H1 (cell line): ENCODE data around the gene PRPS1. TPM values are rescaled to one million over a fixed set of nuclear protein-coding genes. Genes with fewer than 3 reads are reported as not detected.

ENCODE experiments used
- CTCF ChIA-PET: fragments of 300-600 bp; sonication (Branson Sonifier 250); formaldehyde crosslinking; loops from one replicate; lab custom pipeline; 2021; ENCODE audit not compliant: partially characterized antibody; lab: Charles Lee
- POLR2A ChIA-PET: fragments of 300-600 bp; sonication (Branson Sonifier 250); formaldehyde crosslinking; loops from one replicate; lab custom pipeline; 2021; ENCODE audit warnings: inconsistent platforms; ENCODE audit not compliant: partially characterized antibody; lab: Charles Lee
- DNase-seq, 2 experiments: peaks; one replicate each; pipeline versions ENCODE4 v3.0.0 to v3.0.0-alpha.2; 2010 to 2022; ENCODE audit warnings: low spot score in 2 of 2, low read depth in 1 of 2, mixed read lengths in 1 of 2
- FAIRE-seq: peaks from 2 replicates; lab custom pipeline; 2011; peaks lifted over from hg19 to GRCh38; lab: Jason Lieb, UNC
- H2AFZ ChIP-seq: 2 replicates; pipeline ENCODE4 v1.8.1; 2012; ENCODE audit warnings: low read length, inconsistent platforms
- H2AK5ac ChIP-seq: 2 replicates; pipeline ENCODE4 v1.6.1; 2013; ENCODE audit warnings: low read depth, low read length
- H2BK120ac ChIP-seq: replicated peaks from 2 replicates; pipeline ENCODE3; 2013; ENCODE audit warnings: low read depth, low read length, inconsistent platforms
- H2BK12ac ChIP-seq: 2 replicates; pipeline ENCODE4 v1.6.1; 2013; ENCODE audit warnings: low read depth, low read length
- H2BK15ac ChIP-seq: 2 replicates; pipeline ENCODE4 v1.6.1; 2013; ENCODE audit warnings: low read length
- H2BK20ac ChIP-seq: 2 replicates; pipeline ENCODE4 v1.6.1; 2013; ENCODE audit warnings: low read length
- H2BK5ac ChIP-seq: 2 replicates; pipeline ENCODE4 v1.6.1; 2013; ENCODE audit warnings: low read depth, low read length
- H3K14ac ChIP-seq: 2 replicates; pipeline ENCODE4 v1.6.1; 2013; ENCODE audit warnings: inconsistent platforms; ENCODE audit not compliant: insufficient read length
- H3K18ac ChIP-seq: 2 replicates; pipeline ENCODE4 v1.6.1; 2013; ENCODE audit warnings: low read length; ENCODE audit errors: extremely low read depth
- H3K23ac ChIP-seq: 2 replicates; pipeline ENCODE4 v1.6.1; 2013; ENCODE audit warnings: inconsistent platforms; ENCODE audit not compliant: insufficient read length
- H3K23me2 ChIP-seq: 2 replicates; pipeline ENCODE4 v1.6.1; 2013; ENCODE audit warnings: low read depth, low read length
- H3K27ac ChIP-seq: 2 replicates; pipeline ENCODE4 v1.6.1; 2011; ENCODE audit warnings: low read depth, low read length, inconsistent platforms
- H3K27me3 ChIP-seq, 4 experiments: replicated peaks in 1 of 4; 1 replicate in 1 of 4; 2 replicates in 3 of 4; pipeline versions ENCODE4 v1.6.1 to v1.8.1; 2011 to 2013; ENCODE audit warnings: low read length in 3 of 4, mild to moderate bottlenecking in 3 of 4, inconsistent platforms in 2 of 4, mixed read lengths in 2 of 4, moderate library complexity in 1 of 4; ENCODE audit not compliant: control insufficient read depth in 3 of 4, insufficient read depth in 3 of 4; ENCODE audit errors: extremely low read depth in 1 of 4
- H3K36me3 ChIP-seq, 4 experiments: 2 replicates each; pipeline versions ENCODE4 v1.6.1 to v1.8.1; 2011 to 2013; ENCODE audit warnings: mild to moderate bottlenecking in 4 of 4, low read length in 3 of 4, moderate library complexity in 2 of 4, control low read depth in 1 of 4, inconsistent platforms in 1 of 4; ENCODE audit not compliant: insufficient read depth in 4 of 4, control insufficient read depth in 2 of 4
- H3K4ac ChIP-seq: replicated peaks from 2 replicates; pipeline ENCODE3; 2013; ENCODE audit warnings: low read length, low read depth, mixed read lengths, inconsistent platforms; ENCODE audit not compliant: insufficient read length
- H3K4me1 ChIP-seq, 4 experiments: replicated peaks in 1 of 4; 1 replicate in 1 of 4; 2 replicates in 3 of 4; pipeline versions ENCODE4 v1.6.1 to v1.8.1; 2011 to 2013; ENCODE audit warnings: low read length in 3 of 4, inconsistent platforms in 2 of 4, mixed read lengths in 1 of 4; ENCODE audit not compliant: insufficient read depth in 4 of 4, control insufficient read depth in 3 of 4
- H3K4me2 ChIP-seq, 2 experiments: 2 replicates each; pipeline versions ENCODE4 v1.6.1 to v1.8.1; 2011 to 2013; ENCODE audit warnings: low read depth in 2 of 2, low read length in 2 of 2, control low read depth in 1 of 2, inconsistent platforms in 1 of 2, mild to moderate bottlenecking in 1 of 2; ENCODE audit not compliant: insufficient read depth in 1 of 2
- H3K4me3 ChIP-seq, 4 experiments: fragments of 200-600, 300-600 bp in 1 of 4; sonication (generic), shearing (Covaris generic), sonication (Bioruptor Twin) in 1 of 4; 2 replicates each; pipeline versions ENCODE4 v1.5.1 to v1.8.1; 2011 to 2016; ENCODE audit warnings: low read length in 4 of 4, low read depth in 3 of 4, control low read depth in 2 of 4, inconsistent platforms in 2 of 4, mild to moderate bottlenecking in 2 of 4, mixed read lengths in 1 of 4, moderate library complexity in 1 of 4; ENCODE audit not compliant: insufficient read depth in 2 of 4; ENCODE audit errors: extremely low read depth in 1 of 4
- H3K56ac ChIP-seq: replicated peaks from 2 replicates; pipeline ENCODE3; 2013; ENCODE audit warnings: low read depth, mild to moderate bottlenecking, mixed read lengths, low read length, inconsistent platforms; ENCODE audit not compliant: insufficient read length
- H3K79me1 ChIP-seq: 2 replicates; pipeline ENCODE4 v1.6.1; 2013; ENCODE audit warnings: low read depth, low read length, control low read depth
- H3K79me2 ChIP-seq, 2 experiments: 2 replicates each; pipeline versions ENCODE4 v1.6.1 to v1.8.1; 2012 to 2013; ENCODE audit warnings: low read length in 2 of 2, mild to moderate bottlenecking in 2 of 2, inconsistent platforms in 1 of 2; ENCODE audit not compliant: insufficient read depth in 2 of 2, control insufficient read depth in 1 of 2
- H3K9ac ChIP-seq, 4 experiments: replicated peaks in 1 of 4; 1 replicate in 1 of 4; 2 replicates in 3 of 4; pipeline versions ENCODE4 v1.6.1 to v1.8.1; 2011 to 2013; ENCODE audit warnings: low read depth in 3 of 4, low read length in 3 of 4, control low read depth in 2 of 4, mild to moderate bottlenecking in 2 of 4, moderate library complexity in 2 of 4, inconsistent platforms in 1 of 4; ENCODE audit errors: extremely low read depth in 1 of 4
- H3K9me3 ChIP-seq, 2 experiments: 2 replicates each; pipeline versions ENCODE4 v1.6.1 to v1.8.1; 2012 to 2013; ENCODE audit warnings: mild to moderate bottlenecking in 2 of 2, moderate library complexity in 2 of 2, control low read depth in 1 of 2, inconsistent platforms in 1 of 2, low read depth in 1 of 2, low read length in 1 of 2, mixed read lengths in 1 of 2; ENCODE audit not compliant: insufficient read depth in 2 of 2
- H4K20me1 ChIP-seq, 2 experiments: replicated peaks in 1 of 2; 2 replicates each; pipeline versions ENCODE3 to v1.8.1; 2011 to 2013; ENCODE audit warnings: inconsistent platforms in 2 of 2, low read length in 2 of 2, mild to moderate bottlenecking in 1 of 2; ENCODE audit not compliant: insufficient read depth in 2 of 2, control insufficient read depth in 1 of 2
- H4K5ac ChIP-seq: 2 replicates; pipeline ENCODE4 v1.6.1; 2013; ENCODE audit warnings: low read length, low read depth, mixed read lengths, inconsistent platforms; ENCODE audit not compliant: insufficient read length
- H4K8ac ChIP-seq: 2 replicates; pipeline ENCODE4 v1.8.0; 2013; ENCODE audit warnings: mild to moderate bottlenecking, moderate library complexity, low read length, inconsistent platforms; ENCODE audit not compliant: insufficient read depth; ENCODE audit errors: extremely low read depth
- H4K91ac ChIP-seq: replicated peaks from 2 replicates; pipeline ENCODE3; 2013; ENCODE audit warnings: low read length, mixed read lengths, inconsistent platforms; ENCODE audit not compliant: insufficient read length
- CTBP2 ChIP-seq: IDR thresholded peaks from 2 replicates; pipeline ENCODE4 v1.7.0; 2011; ENCODE audit warnings: borderline replicate concordance, mild to moderate bottlenecking, moderate library complexity, mixed read lengths, low read length; ENCODE audit not compliant: insufficient read depth, insufficient read length
- CTCF ChIP-seq, 3 experiments: IDR thresholded peaks; 1 replicate in 2 of 3; 2 replicates in 1 of 3; pipeline versions ENCODE4 v1.5.1 to v1.6.1; 2011; ENCODE audit warnings: low read length in 3 of 3, mild to moderate bottlenecking in 3 of 3, inconsistent platforms in 2 of 3, low read depth in 1 of 3, moderate library complexity in 1 of 3; ENCODE audit not compliant: insufficient read depth in 1 of 3; ENCODE audit errors: control extremely low read depth in 1 of 3
- GTF2F1 ChIP-seq: IDR thresholded peaks from 2 replicates; pipeline ENCODE4 v1.6.1; 2012; ENCODE audit warnings: low read depth, low read length, improper control_type of control experiment, borderline replicate concordance
- HDAC6 ChIP-seq: IDR thresholded peaks from one replicate; pipeline ENCODE4 v1.7.1; 2012; ENCODE audit warnings: low read depth, mild to moderate bottlenecking, inconsistent platforms, low read length, moderate library complexity
- MAFK ChIP-seq: IDR thresholded peaks from 2 replicates; pipeline ENCODE4 v1.6.1; 2012; ENCODE audit warnings: low read depth, mild to moderate bottlenecking, improper control_type of control experiment, low read length
- POLR2A ChIP-seq, 2 experiments: IDR thresholded peaks; 1 replicate in 1 of 2; 2 replicates in 1 of 2; pipeline ENCODE4 v1.6.1; 2011; ENCODE audit warnings: low read depth in 2 of 2, low read length in 2 of 2, mild to moderate bottlenecking in 2 of 2; ENCODE audit errors: control extremely low read depth in 1 of 2
- RAD21 ChIP-seq, 2 experiments: IDR thresholded peaks in 1 of 2; conservative IDR thresholded peaks in 1 of 2; 2 replicates each; pipeline ENCODE4 v1.6.1; 2011; ENCODE audit warnings: low read depth in 2 of 2, low read length in 2 of 2, improper control_type of control experiment in 1 of 2, inconsistent platforms in 1 of 2, mild to moderate bottlenecking in 1 of 2, moderate library complexity in 1 of 2
- SAP30 ChIP-seq: fragments of 300-600 bp; sonication (generic); IDR thresholded peaks from 2 replicates; pipeline ENCODE4 v1.7.1; 2012; ENCODE audit warnings: low read length, moderate library complexity, mild to moderate bottlenecking, inconsistent platforms; ENCODE audit not compliant: insufficient read depth, insufficient replicate concordance
- SRF ChIP-seq: IDR thresholded peaks from 2 replicates; pipeline ENCODE4 v1.6.1; 2011; ENCODE audit warnings: mild to moderate bottlenecking, low read depth, low read length, moderate library complexity
- SUZ12 ChIP-seq: fragments of 200-600 bp; sonication (generic); IDR thresholded peaks from 2 replicates; pipeline ENCODE4 v1.6.1; 2012; ENCODE audit warnings: mild to moderate bottlenecking, inconsistent platforms, low read length, moderate library complexity, mixed read lengths
- TCF12 ChIP-seq: IDR thresholded peaks from 2 replicates; pipeline ENCODE4 v1.6.1; 2011; ENCODE audit warnings: low read depth, mild to moderate bottlenecking, low read length
- TEAD4 ChIP-seq: IDR thresholded peaks from 2 replicates; pipeline ENCODE4 v1.6.1; 2012; ENCODE audit warnings: low read depth, low read length, inconsistent platforms, mixed read lengths
- WGBS, 2 experiments: shearing (Covaris generic) in 1 of 2; methylation state at CpG; one replicate each; pipeline versions ENCODE4 v1.1.6 to v1.1.7; 2013 to 2015; ENCODE audit warnings: low lambda C conversion rate in 2 of 2, mixed read lengths in 2 of 2, inconsistent platforms in 1 of 2, low coverage in 1 of 2, missing lambda C conversion rate in 1 of 2; ENCODE audit not compliant: insufficient replicate concordance in 2 of 2, insufficient coverage in 1 of 2, insufficient read length in 1 of 2; ENCODE audit errors: extremely low coverage in 1 of 2, missing lambda C conversion rate in 1 of 2; 5-methylcytosine and 5-hydroxymethylcytosine counted together
- polyA plus RNA-seq, 7 experiments: library from polyadenylated mRNA; depleted of rRNA in 3 of 7; stranded (reverse) in 5 of 7; unstranded in 2 of 7; fragments of >200 nt in 5 of 7; fragments of 200-250 nt in 2 of 7; gene quantifications; 1 replicate in 5 of 7; 2 replicates in 1 of 7; 4 replicates in 1 of 7; pipeline versions ENCODE4 v1.2.1 to v1.2.3, GENCODE V29; 2011 to 2013; ENCODE audit warnings: missing spikeins in 2 of 7, mixed read lengths in 2 of 7
- total RNA-seq: library from RNA; stranded (reverse); fragmentation: NEBNext Ultra II Directional; extraction: Animal tissue kit (Norgen Biotek cat#: 25700); gene quantifications from 2 replicates; pipeline ENCODE4 v1.2.1, GENCODE V29; 2021

The PRPS1 gene
- total and polyA plus RNA-seq, 2 of the 8 experiments (the other 6 are each of a cell fraction or from before 2014, with no cell fraction given): 90.1 to 110 TPM

GRCh38 chrX:107579956-107580355 is 48.4 kb upstream of the PRPS1 start:
- Histone ChIP-seq H3K36me3 (no peaks in the 10 kb centered on the region), H2BK15ac (no peak overlapping the region), H2AFZ (no peak overlapping the region), H2BK5ac (no peak overlapping the region), H3K27ac (no peak overlapping the region), H4K91ac (no peak overlapping the region), H3K9me3 (no peaks in the 10 kb centered on the region), H3K18ac (no peak overlapping the region), H4K20me1 (no peaks in the 10 kb centered on the region), H3K27me3 (no peaks in the 10 kb centered on the region), H3K4me2 (no peak overlapping the region), H2BK12ac (no peak overlapping the region), H3K4ac (no peak overlapping the region), H3K14ac (no peak overlapping the region), H2BK20ac (no peak overlapping the region), H3K23me2 (no peaks in the 10 kb centered on the region), H3K56ac (no peak overlapping the region), H3K23ac (no peak overlapping the region), H2AK5ac (no peak overlapping the region), H2BK120ac (no peak overlapping the region), H3K4me3 (no peak overlapping the region), H3K9ac (no peak overlapping the region), H4K5ac (no peak overlapping the region), H3K79me1 (no peaks in the 10 kb centered on the region), H3K4me1 (no peaks in the 10 kb centered on the region), H4K8ac (no peak overlapping the region), H3K79me2 (no peaks in the 10 kb centered on the region)
- FAIRE-seq (no peak), DNase-seq (no peak)
- POLR2A ChIA-PET: no interaction called here
- CTCF ChIA-PET: no interaction called here
- WGBS, 2 experiments: 73% methylated on average over 3 of the region's 3 CpGs; no CpG with 5 or more reads in 1 of the 2 experiments
- TF ChIP-seq SRF: no peak
- no peak for TF ChIP-seq SAP30
- no peak for TF ChIP-seq GTF2F1
- TF ChIP-seq TEAD4: no peak
- TF ChIP-seq TCF12: no peak
- TF ChIP-seq CTCF (IDR thresholded peaks at IDR 0.05; ENCODE audit: control extremely low read depth in 1 of 3, insufficient read depth in 1 of 3, low read depth in 1 of 3, low read length in 3 of 3): no peak
- TF ChIP-seq HDAC6: no peak
- TF ChIP-seq SUZ12: no peak
- TF ChIP-seq MAFK: no peak
- TF ChIP-seq POLR2A (IDR thresholded peaks at IDR 0.05; ENCODE audit: control extremely low read depth in 1 of 2, low read depth in 2 of 2, low read length in 2 of 2): no peak
- no peak for TF ChIP-seq CTBP2
- no peak for TF ChIP-seq RAD21 (IDR thresholded peaks at IDR 0.05 in 1 of 2, conservative IDR thresholded peaks at IDR 0.05 in 1 of 2; ENCODE audit: low read depth in 2 of 2, low read length in 2 of 2)
